H1 (cell line): ENCODE data around the gene SIGLEC7. TPM values are rescaled to one million over a fixed set of nuclear protein-coding genes. Genes with fewer than 3 reads are reported as not detected.

Experiments
- CTCF ChIA-PET: fragments of 300-600 bp; sonication (Branson Sonifier 250); formaldehyde crosslinking; loops from one replicate; lab custom pipeline; 2021; ENCODE audit not compliant: partially characterized antibody; lab: Charles Lee
- POLR2A ChIA-PET: fragments of 300-600 bp; sonication (Branson Sonifier 250); formaldehyde crosslinking; loops from one replicate; lab custom pipeline; 2021; ENCODE audit warnings: inconsistent platforms; ENCODE audit not compliant: partially characterized antibody; lab: Charles Lee
- DNase-seq, 2 experiments: peaks; one replicate each; pipeline versions ENCODE4 v3.0.0 to v3.0.0-alpha.2; 2010 to 2022; ENCODE audit warnings: low spot score in 2 of 2, low read depth in 1 of 2, mixed read lengths in 1 of 2
- FAIRE-seq: peaks from 2 replicates; lab custom pipeline; 2011; peaks lifted over from hg19 to GRCh38; lab: Jason Lieb, UNC
- H2AFZ ChIP-seq: 2 replicates; pipeline ENCODE4 v1.8.1; 2012; ENCODE audit warnings: low read length, inconsistent platforms
- H2AK5ac ChIP-seq: 2 replicates; pipeline ENCODE4 v1.6.1; 2013; ENCODE audit warnings: low read depth, low read length
- H2BK120ac ChIP-seq: replicated peaks from 2 replicates; pipeline ENCODE3; 2013; ENCODE audit warnings: low read depth, low read length, inconsistent platforms
- H2BK12ac ChIP-seq: 2 replicates; pipeline ENCODE4 v1.6.1; 2013; ENCODE audit warnings: low read depth, low read length
- H2BK15ac ChIP-seq: 2 replicates; pipeline ENCODE4 v1.6.1; 2013; ENCODE audit warnings: low read length
- H2BK20ac ChIP-seq: 2 replicates; pipeline ENCODE4 v1.6.1; 2013; ENCODE audit warnings: low read length
- H2BK5ac ChIP-seq: 2 replicates; pipeline ENCODE4 v1.6.1; 2013; ENCODE audit warnings: low read depth, low read length
- H3K14ac ChIP-seq: 2 replicates; pipeline ENCODE4 v1.6.1; 2013; ENCODE audit warnings: inconsistent platforms; ENCODE audit not compliant: insufficient read length
- H3K18ac ChIP-seq: 2 replicates; pipeline ENCODE4 v1.6.1; 2013; ENCODE audit warnings: low read length; ENCODE audit errors: extremely low read depth
- H3K23ac ChIP-seq: 2 replicates; pipeline ENCODE4 v1.6.1; 2013; ENCODE audit warnings: inconsistent platforms; ENCODE audit not compliant: insufficient read length
- H3K23me2 ChIP-seq: 2 replicates; pipeline ENCODE4 v1.6.1; 2013; ENCODE audit warnings: low read depth, low read length
- H3K27ac ChIP-seq: 2 replicates; pipeline ENCODE4 v1.6.1; 2011; ENCODE audit warnings: low read depth, low read length, inconsistent platforms
- H3K27me3 ChIP-seq, 4 experiments: replicated peaks in 1 of 4; 1 replicate in 1 of 4; 2 replicates in 3 of 4; pipeline versions ENCODE4 v1.6.1 to v1.8.1; 2011 to 2013; ENCODE audit warnings: low read length in 3 of 4, mild to moderate bottlenecking in 3 of 4, inconsistent platforms in 2 of 4, mixed read lengths in 2 of 4, moderate library complexity in 1 of 4; ENCODE audit not compliant: control insufficient read depth in 3 of 4, insufficient read depth in 3 of 4; ENCODE audit errors: extremely low read depth in 1 of 4
- H3K36me3 ChIP-seq, 4 experiments: 2 replicates each; pipeline versions ENCODE4 v1.6.1 to v1.8.1; 2011 to 2013; ENCODE audit warnings: mild to moderate bottlenecking in 4 of 4, low read length in 3 of 4, moderate library complexity in 2 of 4, control low read depth in 1 of 4, inconsistent platforms in 1 of 4; ENCODE audit not compliant: insufficient read depth in 4 of 4, control insufficient read depth in 2 of 4
- H3K4ac ChIP-seq: replicated peaks from 2 replicates; pipeline ENCODE3; 2013; ENCODE audit warnings: low read length, low read depth, mixed read lengths, inconsistent platforms; ENCODE audit not compliant: insufficient read length
- H3K4me1 ChIP-seq, 4 experiments: replicated peaks in 1 of 4; 1 replicate in 1 of 4; 2 replicates in 3 of 4; pipeline versions ENCODE4 v1.6.1 to v1.8.1; 2011 to 2013; ENCODE audit warnings: low read length in 3 of 4, inconsistent platforms in 2 of 4, mixed read lengths in 1 of 4; ENCODE audit not compliant: insufficient read depth in 4 of 4, control insufficient read depth in 3 of 4
- H3K4me2 ChIP-seq, 2 experiments: 2 replicates each; pipeline versions ENCODE4 v1.6.1 to v1.8.1; 2011 to 2013; ENCODE audit warnings: low read depth in 2 of 2, low read length in 2 of 2, control low read depth in 1 of 2, inconsistent platforms in 1 of 2, mild to moderate bottlenecking in 1 of 2; ENCODE audit not compliant: insufficient read depth in 1 of 2
- H3K4me3 ChIP-seq, 4 experiments: fragments of 200-600, 300-600 bp in 1 of 4; sonication (generic), shearing (Covaris generic), sonication (Bioruptor Twin) in 1 of 4; 2 replicates each; pipeline versions ENCODE4 v1.5.1 to v1.8.1; 2011 to 2016; ENCODE audit warnings: low read length in 4 of 4, low read depth in 3 of 4, control low read depth in 2 of 4, inconsistent platforms in 2 of 4, mild to moderate bottlenecking in 2 of 4, mixed read lengths in 1 of 4, moderate library complexity in 1 of 4; ENCODE audit not compliant: insufficient read depth in 2 of 4; ENCODE audit errors: extremely low read depth in 1 of 4
- H3K56ac ChIP-seq: replicated peaks from 2 replicates; pipeline ENCODE3; 2013; ENCODE audit warnings: low read depth, mild to moderate bottlenecking, mixed read lengths, low read length, inconsistent platforms; ENCODE audit not compliant: insufficient read length
- H3K79me1 ChIP-seq: 2 replicates; pipeline ENCODE4 v1.6.1; 2013; ENCODE audit warnings: low read depth, low read length, control low read depth
- H3K79me2 ChIP-seq, 2 experiments: 2 replicates each; pipeline versions ENCODE4 v1.6.1 to v1.8.1; 2012 to 2013; ENCODE audit warnings: low read length in 2 of 2, mild to moderate bottlenecking in 2 of 2, inconsistent platforms in 1 of 2; ENCODE audit not compliant: insufficient read depth in 2 of 2, control insufficient read depth in 1 of 2
- H3K9ac ChIP-seq, 4 experiments: replicated peaks in 1 of 4; 1 replicate in 1 of 4; 2 replicates in 3 of 4; pipeline versions ENCODE4 v1.6.1 to v1.8.1; 2011 to 2013; ENCODE audit warnings: low read depth in 3 of 4, low read length in 3 of 4, control low read depth in 2 of 4, mild to moderate bottlenecking in 2 of 4, moderate library complexity in 2 of 4, inconsistent platforms in 1 of 4; ENCODE audit errors: extremely low read depth in 1 of 4
- H3K9me3 ChIP-seq, 2 experiments: 2 replicates each; pipeline versions ENCODE4 v1.6.1 to v1.8.1; 2012 to 2013; ENCODE audit warnings: mild to moderate bottlenecking in 2 of 2, moderate library complexity in 2 of 2, control low read depth in 1 of 2, inconsistent platforms in 1 of 2, low read depth in 1 of 2, low read length in 1 of 2, mixed read lengths in 1 of 2; ENCODE audit not compliant: insufficient read depth in 2 of 2
- H4K20me1 ChIP-seq, 2 experiments: replicated peaks in 1 of 2; 2 replicates each; pipeline versions ENCODE3 to v1.8.1; 2011 to 2013; ENCODE audit warnings: inconsistent platforms in 2 of 2, low read length in 2 of 2, mild to moderate bottlenecking in 1 of 2; ENCODE audit not compliant: insufficient read depth in 2 of 2, control insufficient read depth in 1 of 2
- H4K5ac ChIP-seq: 2 replicates; pipeline ENCODE4 v1.6.1; 2013; ENCODE audit warnings: low read length, low read depth, mixed read lengths, inconsistent platforms; ENCODE audit not compliant: insufficient read length
- H4K8ac ChIP-seq: 2 replicates; pipeline ENCODE4 v1.8.0; 2013; ENCODE audit warnings: mild to moderate bottlenecking, moderate library complexity, low read length, inconsistent platforms; ENCODE audit not compliant: insufficient read depth; ENCODE audit errors: extremely low read depth
- H4K91ac ChIP-seq: replicated peaks from 2 replicates; pipeline ENCODE3; 2013; ENCODE audit warnings: low read length, mixed read lengths, inconsistent platforms; ENCODE audit not compliant: insufficient read length
- CHD1 ChIP-seq: IDR thresholded peaks from 2 replicates; pipeline ENCODE4 v1.6.1; 2012; ENCODE audit warnings: low read depth, low read length, improper control_type of control experiment
- CREB1 ChIP-seq: IDR thresholded peaks from 2 replicates; pipeline ENCODE4 v1.6.1; 2012; ENCODE audit warnings: inconsistent platforms
- GTF2F1 ChIP-seq: IDR thresholded peaks from 2 replicates; pipeline ENCODE4 v1.6.1; 2012; ENCODE audit warnings: low read depth, low read length, improper control_type of control experiment, borderline replicate concordance
- WGBS, 2 experiments: shearing (Covaris generic) in 1 of 2; methylation state at CpG; one replicate each; pipeline versions ENCODE4 v1.1.6 to v1.1.7; 2013 to 2015; ENCODE audit warnings: low lambda C conversion rate in 2 of 2, mixed read lengths in 2 of 2, inconsistent platforms in 1 of 2, low coverage in 1 of 2, missing lambda C conversion rate in 1 of 2; ENCODE audit not compliant: insufficient replicate concordance in 2 of 2, insufficient coverage in 1 of 2, insufficient read length in 1 of 2; ENCODE audit errors: extremely low coverage in 1 of 2, missing lambda C conversion rate in 1 of 2; 5-methylcytosine and 5-hydroxymethylcytosine counted together
- polyA plus RNA-seq, 7 experiments: library from polyadenylated mRNA; depleted of rRNA in 3 of 7; stranded (reverse) in 5 of 7; unstranded in 2 of 7; fragments of >200 nt in 5 of 7; fragments of 200-250 nt in 2 of 7; gene quantifications; 1 replicate in 5 of 7; 2 replicates in 1 of 7; 4 replicates in 1 of 7; pipeline versions ENCODE4 v1.2.1 to v1.2.3, GENCODE V29; 2011 to 2013; ENCODE audit warnings: missing spikeins in 2 of 7, mixed read lengths in 2 of 7
- total RNA-seq: library from RNA; stranded (reverse); fragmentation: NEBNext Ultra II Directional; extraction: Animal tissue kit (Norgen Biotek cat#: 25700); gene quantifications from 2 replicates; pipeline ENCODE4 v1.2.1, GENCODE V29; 2021

The SIGLEC7 gene
- total and polyA plus RNA-seq, 2 of the 8 experiments (the other 6 are each of a cell fraction or from before 2014, with no cell fraction given), result not detected

DNA sequence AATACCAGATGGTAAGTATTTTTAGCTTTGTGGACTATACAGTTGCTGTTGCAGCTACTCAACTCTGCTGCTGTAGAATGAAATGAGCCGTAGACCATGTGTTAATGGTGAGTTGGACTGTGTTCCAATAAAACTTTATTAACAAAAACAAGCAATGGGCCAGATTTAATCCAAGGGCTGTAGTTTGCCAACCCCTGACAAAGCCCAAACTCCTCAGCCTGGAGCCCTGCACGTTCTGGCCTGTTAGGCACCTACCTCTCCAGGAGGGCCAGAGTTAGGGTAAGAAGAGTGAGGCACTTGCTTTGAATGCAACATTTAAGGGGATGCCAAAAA is 46.1 kb downstream of the SIGLEC7 start:
- 75% methylated on average over 2 of the region's 2 CpGs; no CpG with 5 or more reads in 1 of the 2 experiments for WGBS, 2 experiments
- TF ChIP-seq CREB1 (no peak), CHD1 (no peak), GTF2F1 (no peak)

More for the DNA sequence above, 46.1 kb downstream of the SIGLEC7 start:
- Histone ChIP-seq H2AFZ (no peak overlapping the region), H3K79me1 (no peaks in the 10 kb centered on the region), H3K27ac (no peak overlapping the region), H2AK5ac (no peak overlapping the region), H2BK20ac (no peak overlapping the region), H2BK12ac (no peak overlapping the region), H4K8ac (no peak overlapping the region), H3K9ac (no peak overlapping the region), H4K20me1 (no peaks in the 10 kb centered on the region), H3K4me2 (no peak overlapping the region), H3K4ac (no peak overlapping the region), H3K79me2 (no peaks in the 10 kb centered on the region), H4K91ac (no peak overlapping the region), H3K27me3 (peaks cover 0 to 6% (median 0%) of the 10 kb centered on the region in 4 experiments; a peak in 2 of 7 replicates), H3K36me3 (0 out of 8 replicates have a peak, but pooled peaks cover 0 to 2% (median 0%) of the 10 kb centered on the region in 4 experiments), H3K56ac (no peak overlapping the region), H2BK15ac (no peak overlapping the region), H4K5ac (no peak overlapping the region), H3K4me3 (no peak overlapping the region), H2BK5ac (no peak overlapping the region), H3K23ac (no peak overlapping the region), H3K14ac (no peak overlapping the region), H3K18ac (no peak overlapping the region), H2BK120ac (no peak overlapping the region), H3K9me3 (no peaks in the 10 kb centered on the region), H3K4me1 (no peaks in the 10 kb centered on the region; a peak in 1 of 7 replicates), H3K23me2 (no peaks in the 10 kb centered on the region)
- ChIA-PET CTCF (interaction anchor here (1.4 to 2.8 kb wide), 3 partner anchors 10 to 233 kb away, joined by 3 to 14 read pairs (median 4); no protein-coding TSS in a partner anchor), POLR2A (no interaction called here)
- no peak for DNase-seq
- FAIRE-seq, result no peak
